Effector CD8-positive, alpha-beta T cell (primary cell): ENCODE results near the gene MATN1.
"Not testable (repeated sequence)": the region's sequence is repeated elsewhere in the genome, so short reads cannot be mapped to it uniquely, and the experiment has no call there.

Source experiments
- DNase-seq: peaks from one replicate; lab custom pipeline; 2025; lab: John Stamatoyannopoulos, UW

The MATN1 gene

GRCh38 chr1:30696831-30697230 lies 26.6 kb downstream of the MATN1 start:
- DNase-seq = no peak

GRCh38 chr1:30695439-30695841 lies 27.9 kb downstream of the MATN1 start:
- DNase-seq = no peak

GRCh38 chr1:30694280-30695175 lies 28.9 kb downstream of the MATN1 start:
- no peak for DNase-seq

- no peak for DNase-seq
These were observed 29.6 kb downstream of the MATN1 start for GRCh38 chr1:30693822-30694221.

- no peak for DNase-seq
These were observed 30.0 kb downstream of the MATN1 start for GRCh38 chr1:30693366-30693765.

- DNase-seq = no peak
These were observed 30.5 kb downstream of the MATN1 start for GRCh38 chr1:30692948-30693301.

GRCh38 chr1:30692201-30692947 lies 31.0 kb downstream of the MATN1 start:
- DNase-seq = no peak

GRCh38 chr1:30691480-30691879 lies 31.9 kb downstream of the MATN1 start:
- DNase-seq = no peak

GRCh38 chr1:30689901-30690645 lies 33.3 kb downstream of the MATN1 start:
- DNase-seq = no peak

GRCh38 chr1:30688920-30689794 lies 34.2 kb downstream of the MATN1 start:
- no peak for DNase-seq

- DNase-seq = not testable (repeated sequence)
These were observed 34.9 kb downstream of the MATN1 start for GRCh38 chr1:30688516-30688915.

GRCh38 chr1:30687886-30688285 lies 35.5 kb downstream of the MATN1 start:
- DNase-seq = no peak

GRCh38 chr1:30686236-30686935 lies 37.0 kb downstream of the MATN1 start:
- DNase-seq = no peak

- no peak for DNase-seq
These were observed 37.6 kb downstream of the MATN1 start for GRCh38 chr1:30685796-30686165.

- DNase-seq = peak; percentile 52
These were observed 38.2 kb downstream of the MATN1 start for GRCh38 chr1:30684881-30685795.

- DNase-seq = no peak
These were observed 39.1 kb downstream of the MATN1 start for GRCh38 chr1:30684259-30684658.

- DNase-seq = no peak
These were observed 39.7 kb downstream of the MATN1 start for GRCh38 chr1:30683699-30684098.

GRCh38 chr1:30682396-30683275 lies 40.7 kb downstream of the MATN1 start:
- no peak for DNase-seq

GRCh38 chr1:30681782-30682181 lies 41.6 kb downstream of the MATN1 start:
- DNase-seq = no peak
